Bronchial epithelial cell (primary cell): ENCODE results near the gene COL13A1. TPM values are rescaled to one million over a fixed set of nuclear protein-coding genes. Genes with fewer than 3 reads are reported as not detected.

ENCODE experiments used
- DNase-seq: peaks from one replicate; pipeline ENCODE4 v3.0.0-alpha.2; 2010; ENCODE audit warnings: low read depth
- FAIRE-seq: peaks from 2 replicates; lab custom pipeline; 2011; peaks lifted over from hg19 to GRCh38; lab: Jason Lieb, UNC
- H3K27me3 ChIP-seq: 2 replicates; pipeline ENCODE4 v1.5.1; 2011; ENCODE audit warnings: low read length; ENCODE audit not compliant: control insufficient read depth, insufficient read depth
- H3K36me3 ChIP-seq: 2 replicates; pipeline ENCODE4 v1.5.1; 2011; ENCODE audit warnings: low read length; ENCODE audit not compliant: control insufficient read depth, insufficient read depth
- H3K4me3 ChIP-seq: 2 replicates; pipeline ENCODE4 v1.5.1; 2011; ENCODE audit warnings: mild to moderate bottlenecking, low read depth, low read length, control low read depth
- CTCF ChIP-seq: IDR thresholded peaks from 2 replicates; pipeline ENCODE4 v1.5.1; 2011; ENCODE audit warnings: mild to moderate bottlenecking, moderate library complexity, low read length, control low read depth, inconsistent platforms; ENCODE audit not compliant: insufficient read depth, severe bottlenecking
- total RNA-seq: library from RNA; depleted of rRNA; stranded (reverse); fragments of >200 nt; gene quantifications from 2 replicates; pipeline ENCODE4 v1.2.1, GENCODE V29; 2014

COL13A1 gene
- total RNA-seq, 1 donor from 2014 or later, result under 0.01 TPM

DNA sequence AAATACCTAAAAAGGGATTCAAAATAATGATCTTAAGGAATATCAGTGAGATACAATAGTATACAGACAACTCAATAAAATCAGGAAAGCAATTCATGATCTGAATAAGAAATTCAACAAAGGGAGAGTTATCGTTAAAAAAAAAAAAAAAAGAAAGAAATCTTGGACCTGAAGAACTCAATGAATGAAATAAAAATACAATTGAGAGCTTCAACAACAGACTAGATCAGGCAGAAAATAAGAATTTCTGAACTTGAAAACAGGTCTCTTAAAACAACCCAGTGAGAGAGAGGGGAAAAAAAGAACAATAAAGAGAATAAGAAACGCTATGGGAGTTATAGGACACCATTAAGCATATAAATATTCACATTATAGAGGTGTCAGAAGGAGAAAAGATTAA lies 179.0 kb downstream of the COL13A1 start:
- no peaks in the 10 kb centered on the region for H3K36me3 ChIP-seq
- no peaks in the 10 kb centered on the region for H3K27me3 ChIP-seq
- no peak for FAIRE-seq

DNA sequence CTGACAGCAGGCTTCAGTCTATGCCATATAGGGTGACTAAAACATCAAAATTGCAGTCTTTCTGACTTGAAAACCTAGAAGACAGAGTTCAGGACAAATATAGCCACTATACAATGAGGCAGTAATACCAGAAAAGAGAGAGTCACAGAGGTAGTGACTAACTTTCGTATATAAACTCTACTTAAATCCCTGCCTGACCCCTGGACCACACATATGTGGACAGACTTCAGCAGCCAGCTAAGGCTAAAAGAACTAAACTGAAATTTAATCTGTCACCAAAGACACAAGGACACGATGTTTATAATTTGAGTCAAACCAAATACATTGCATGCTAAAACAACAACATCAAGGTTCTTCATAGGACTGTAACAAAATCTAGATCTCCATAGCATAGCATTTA lies 186.4 kb downstream of the COL13A1 start:
- H3K36me3 ChIP-seq, result no peaks in the 10 kb centered on the region
- DNase-seq, result no peak
- H3K27me3 ChIP-seq, result no peaks in the 10 kb centered on the region
- TF ChIP-seq CTCF, result no peak
- no peak overlapping the region for H3K4me3 ChIP-seq
- no peak for FAIRE-seq

More for the DNA sequence above, 179.0 kb downstream of the COL13A1 start:
- H3K4me3 ChIP-seq, result no peak overlapping the region
- no peak for DNase-seq
- no peak for TF ChIP-seq CTCF

GRCh38 chr10:69991151-69991550 lies 189.4 kb downstream of the COL13A1 start:
- peaks cover 1% of the 10 kb centered on the region for H3K27me3 ChIP-seq
- H3K4me3 ChIP-seq, result no peak overlapping the region
- DNase-seq, result peak; percentile 68
- TF ChIP-seq CTCF, result no peak
- FAIRE-seq, result no peak
- no peaks in the 10 kb centered on the region for H3K36me3 ChIP-seq

GRCh38 chr10:69994262-69994661 lies 192.6 kb downstream of the COL13A1 start:
- H3K4me3 ChIP-seq, result no peak overlapping the region
- peaks cover 1% of the 10 kb centered on the region for H3K27me3 ChIP-seq
- no peak for TF ChIP-seq CTCF
- no peak for FAIRE-seq
- H3K36me3 ChIP-seq, result no peaks in the 10 kb centered on the region
- DNase-seq, result peak; percentile 61

- FAIRE-seq, result no peak
- TF ChIP-seq CTCF, result no peak
- peaks cover 1% of the 10 kb centered on the region for H3K27me3 ChIP-seq
Observed at GRCh38 chr10:69996611-69997010, 194.9 kb downstream of the COL13A1 start.

DNA sequence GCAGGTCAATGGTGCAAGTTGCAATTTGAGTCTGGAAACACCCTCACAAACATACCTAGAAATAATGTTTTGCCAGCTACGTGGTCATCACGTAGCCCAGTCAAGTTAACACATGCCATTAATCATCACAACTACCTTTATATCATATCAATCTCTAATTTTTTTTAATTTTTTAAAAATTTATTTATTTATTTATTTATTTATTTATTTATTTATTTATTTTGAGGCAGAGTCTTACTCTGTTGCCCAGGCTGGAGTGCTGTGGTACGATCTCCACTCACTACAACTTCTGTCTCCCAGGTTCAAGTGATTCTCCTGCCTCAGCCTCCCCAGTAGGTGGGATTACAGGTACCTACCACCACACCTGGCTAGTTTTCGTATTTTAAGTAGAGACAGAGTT lies 198.6 kb downstream of the COL13A1 start:
- DNase-seq (no peak), FAIRE-seq (no peak)
- TF ChIP-seq CTCF, result no peak
- no peaks in the 10 kb centered on the region for H3K36me3 ChIP-seq
- peaks cover 1% of the 10 kb centered on the region for H3K27me3 ChIP-seq
- no peak overlapping the region for H3K4me3 ChIP-seq

More at GRCh38 chr10:69996611-69997010, 194.9 kb downstream of the COL13A1 start:
- no peaks in the 10 kb centered on the region for H3K36me3 ChIP-seq
- H3K4me3 ChIP-seq, result no peak overlapping the region
- DNase-seq, result no peak
